ENCODE results near the gene VWC2L.

Gene VWC2L

DNA sequence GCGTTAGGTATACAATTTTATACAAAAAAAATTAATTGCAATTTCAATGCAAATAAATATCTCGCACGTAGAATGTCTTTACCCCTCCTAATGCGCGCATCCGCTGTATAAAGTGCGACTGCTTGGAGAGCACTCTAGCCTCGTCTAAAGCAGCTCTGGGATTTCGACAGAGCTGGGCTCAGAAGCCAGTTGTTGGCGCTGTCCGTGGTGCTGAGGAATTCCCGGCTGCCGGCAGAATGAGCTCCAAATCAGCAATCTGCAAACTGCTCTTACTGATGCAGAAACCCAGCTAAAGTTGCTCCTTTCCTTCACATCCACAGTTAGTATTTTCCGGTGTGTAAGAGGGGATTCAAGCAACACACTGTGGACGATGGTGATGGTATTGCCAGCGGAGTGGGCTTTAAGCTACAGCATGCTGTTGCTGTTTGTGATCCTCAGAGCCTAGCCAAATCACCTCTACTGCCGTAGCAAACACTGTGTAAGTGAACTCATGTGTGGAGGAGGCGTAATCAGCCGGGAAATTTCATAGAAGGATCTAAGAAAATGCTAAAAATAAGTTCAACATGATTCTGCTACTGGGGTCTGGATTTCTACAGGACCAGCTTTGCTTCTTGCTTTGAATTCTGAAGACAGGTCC lies at the start of gene VWC2L:
Gene VWC2L (plus strand): TSS at position 137 of the 637 bp plus-strand sequence. CDS start 3,140 bp downstream, outside the sequence.
- H3K4me3 ChIP-seq (ENCODE audit: low read length) = no peak within 1 kb of the TSS
- TF ChIP-seq ZNF274 (IDR thresholded peaks at IDR 0.05; ENCODE audit: low read depth, low read length) = no peak

GRCh38 chr2:214361116-214361515 lies 49.7 kb upstream of the VWC2L start:
- no peak overlapping the region for H3K4me3 ChIP-seq (ENCODE audit: low read length)
- TF ChIP-seq ZNF274 (IDR thresholded peaks at IDR 0.05; ENCODE audit: low read depth, low read length) = no peak

GRCh38 chr2:214365549-214365948 lies 45.3 kb upstream of the VWC2L start:
- no peak for TF ChIP-seq ZNF274 (IDR thresholded peaks at IDR 0.05; ENCODE audit: low read depth, low read length)
- no peak overlapping the region for H3K4me3 ChIP-seq (ENCODE audit: low read length)

DNA sequence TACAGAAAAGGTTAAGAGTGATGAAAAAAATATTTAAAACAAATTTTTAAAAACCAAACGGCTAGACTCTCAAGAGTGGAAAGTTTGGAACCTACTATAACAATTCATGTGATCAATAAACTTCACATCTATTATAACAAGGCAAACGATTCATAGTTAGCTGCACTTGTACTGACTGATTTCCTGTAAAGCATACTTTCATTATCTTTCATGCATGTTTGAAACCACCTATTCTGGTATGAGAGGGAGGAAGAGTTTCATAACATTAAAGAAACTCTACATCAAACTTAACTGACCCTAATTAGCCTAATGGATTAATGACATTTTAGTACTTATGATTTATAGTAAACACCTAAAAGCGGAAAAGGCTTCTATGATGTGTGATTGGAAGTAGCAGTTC lies 43.7 kb upstream of the VWC2L start:
- no peak overlapping the region for H3K4me3 ChIP-seq (ENCODE audit: low read length)
- TF ChIP-seq ZNF274 (IDR thresholded peaks at IDR 0.05; ENCODE audit: low read depth, low read length) = no peak

- no peak for TF ChIP-seq ZNF274 (IDR thresholded peaks at IDR 0.05; ENCODE audit: low read depth, low read length)
- H3K4me3 ChIP-seq (ENCODE audit: low read length) = no peak overlapping the region
Observed at GRCh38 chr2:214376618-214377285, 34.1 kb upstream of the VWC2L start.

GRCh38 chr2:214377286-214377624 lies 33.6 kb upstream of the VWC2L start:
- H3K4me3 ChIP-seq (ENCODE audit: low read length) = no peak overlapping the region
- no peak for TF ChIP-seq ZNF274 (IDR thresholded peaks at IDR 0.05; ENCODE audit: low read depth, low read length)

DNA sequence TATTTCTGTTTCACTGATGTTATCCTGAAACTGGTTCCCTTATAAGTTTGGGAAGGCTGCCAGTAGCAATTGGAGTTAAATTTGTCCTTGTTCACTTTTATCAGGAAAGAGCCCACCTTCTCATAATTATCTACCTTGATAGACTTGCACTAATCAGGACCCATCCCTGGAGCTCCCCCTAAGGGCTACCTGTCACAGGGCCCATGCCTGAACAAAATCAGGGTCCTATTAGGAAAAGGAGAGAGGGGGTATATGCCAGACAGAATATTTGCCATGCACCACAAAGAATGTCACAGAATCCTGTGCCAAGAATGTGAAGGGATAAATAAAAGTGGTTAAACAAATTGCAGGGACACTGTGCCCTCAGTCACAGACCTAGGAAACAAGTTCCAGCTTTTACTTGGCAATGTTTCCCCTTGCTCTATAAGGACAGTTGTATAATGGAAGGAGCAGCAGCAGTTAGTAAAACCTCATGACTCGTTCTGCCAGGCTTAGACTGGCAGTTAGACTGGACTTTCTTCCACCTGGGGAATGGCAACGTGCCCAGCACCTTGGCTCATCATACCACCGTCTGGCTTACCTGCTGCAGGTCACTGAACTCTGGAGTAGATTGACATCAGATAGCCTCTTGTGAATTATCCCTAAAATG lies 32.3 kb upstream of the VWC2L start:
- H3K4me3 ChIP-seq (ENCODE audit: low read length) = no peak overlapping the region
- no peak for TF ChIP-seq ZNF274 (IDR thresholded peaks at IDR 0.05; ENCODE audit: low read depth, low read length)

DNA sequence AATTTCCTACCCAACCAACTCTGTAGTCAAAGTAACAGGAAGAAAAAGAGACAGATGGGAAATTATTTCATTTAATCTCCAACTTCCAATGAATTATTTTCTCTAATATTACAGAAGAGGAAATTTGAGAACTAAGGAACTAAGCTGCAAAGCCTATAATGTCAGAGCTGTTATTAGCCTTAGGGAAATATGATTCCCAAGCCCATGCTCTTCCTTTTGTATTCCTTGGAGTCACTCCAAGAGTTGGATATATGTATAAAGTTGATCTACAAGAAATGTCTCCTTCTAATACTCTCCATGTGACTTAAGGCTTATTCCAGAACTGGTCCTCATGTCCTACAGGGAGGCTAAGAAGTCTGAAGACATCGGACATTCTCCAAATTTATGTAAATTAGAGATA lies 31.6 kb upstream of the VWC2L start:
- no peak for TF ChIP-seq ZNF274 (IDR thresholded peaks at IDR 0.05; ENCODE audit: low read depth, low read length)
- no peak overlapping the region for H3K4me3 ChIP-seq (ENCODE audit: low read length)

- no peak for TF ChIP-seq ZNF274 (IDR thresholded peaks at IDR 0.05; ENCODE audit: low read depth, low read length)
- H3K4me3 ChIP-seq (ENCODE audit: low read length) = no peak overlapping the region
Observed at GRCh38 chr2:214380681-214381080, 30.2 kb upstream of the VWC2L start.

GRCh38 chr2:214382229-214382628 lies 28.6 kb upstream of the VWC2L start:
- TF ChIP-seq ZNF274 (IDR thresholded peaks at IDR 0.05; ENCODE audit: low read depth, low read length) = no peak
- no peak overlapping the region for H3K4me3 ChIP-seq (ENCODE audit: low read length)

GRCh38 chr2:214386720-214387119 lies 24.1 kb upstream of the VWC2L start:
- no peak overlapping the region for H3K4me3 ChIP-seq (ENCODE audit: low read length)
- no peak for TF ChIP-seq ZNF274 (IDR thresholded peaks at IDR 0.05; ENCODE audit: low read depth, low read length)

DNA sequence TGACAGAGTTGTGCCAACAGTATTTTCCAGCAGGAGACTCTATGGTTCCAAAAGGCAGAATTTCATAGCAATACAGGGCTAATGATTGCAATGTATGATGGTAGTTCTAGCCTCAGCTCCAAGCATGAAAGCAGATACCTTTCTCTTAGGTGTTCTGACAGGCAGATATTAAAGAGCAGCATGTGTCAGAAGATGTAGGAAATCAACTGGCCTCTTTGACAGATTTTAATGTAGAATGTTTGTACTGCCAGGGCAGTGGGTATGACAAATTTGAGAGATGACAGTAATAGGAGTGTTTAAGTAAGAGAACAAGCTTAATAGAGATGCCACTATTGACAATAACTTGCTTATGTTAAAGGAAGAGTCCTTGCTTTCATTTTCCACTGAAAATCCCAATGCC lies 21.5 kb upstream of the VWC2L start:
- no peak for TF ChIP-seq ZNF274 (IDR thresholded peaks at IDR 0.05; ENCODE audit: low read depth, low read length)
- no peak overlapping the region for H3K4me3 ChIP-seq (ENCODE audit: low read length)

GRCh38 chr2:214393796-214394195 lies 17.1 kb upstream of the VWC2L start:
- no peak for TF ChIP-seq ZNF274 (IDR thresholded peaks at IDR 0.05; ENCODE audit: low read depth, low read length)
- H3K4me3 ChIP-seq (ENCODE audit: low read length) = no peak overlapping the region

- H3K4me3 ChIP-seq (ENCODE audit: low read length) = no peak overlapping the region
- TF ChIP-seq ZNF274 (IDR thresholded peaks at IDR 0.05; ENCODE audit: low read depth, low read length) = no peak
Observed at GRCh38 chr2:214395040-214395439, 15.8 kb upstream of the VWC2L start.

GRCh38 chr2:214401580-214401979 lies 9.3 kb upstream of the VWC2L start:
- H3K4me3 ChIP-seq (ENCODE audit: low read length) = no peak overlapping the region
- TF ChIP-seq ZNF274 (IDR thresholded peaks at IDR 0.05; ENCODE audit: low read depth, low read length) = no peak

All from GM08714 (cell line).